ENCODE results near the gene MCTP1.

The MCTP1 gene

DNA sequence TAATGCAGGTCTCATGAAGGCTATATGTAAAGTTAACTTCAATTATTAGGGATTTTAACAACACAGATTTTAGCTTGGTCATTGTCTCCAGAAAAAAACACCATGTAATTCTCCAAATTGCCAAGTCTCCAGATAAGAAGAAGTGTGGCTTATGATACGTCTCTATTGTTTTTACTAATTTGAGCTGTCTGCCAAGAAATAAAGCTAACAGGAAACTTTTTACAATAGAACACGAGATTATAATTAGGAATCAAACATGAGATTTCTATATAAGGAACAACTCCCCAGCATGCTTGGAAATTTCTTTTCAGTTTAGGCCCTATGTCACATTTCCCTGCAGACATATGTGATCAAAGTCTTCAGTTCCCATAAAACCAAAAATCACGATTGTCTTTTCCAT is 142.7 kb downstream of the MCTP1 start:
- TF ChIP-seq GATA2 (IDR thresholded peaks at IDR 0.05; ENCODE audit: low read depth, low read length) (no peak), GATA3 (IDR thresholded peaks at IDR 0.05; ENCODE audit: low read depth, low read length) (no peak)

DNA sequence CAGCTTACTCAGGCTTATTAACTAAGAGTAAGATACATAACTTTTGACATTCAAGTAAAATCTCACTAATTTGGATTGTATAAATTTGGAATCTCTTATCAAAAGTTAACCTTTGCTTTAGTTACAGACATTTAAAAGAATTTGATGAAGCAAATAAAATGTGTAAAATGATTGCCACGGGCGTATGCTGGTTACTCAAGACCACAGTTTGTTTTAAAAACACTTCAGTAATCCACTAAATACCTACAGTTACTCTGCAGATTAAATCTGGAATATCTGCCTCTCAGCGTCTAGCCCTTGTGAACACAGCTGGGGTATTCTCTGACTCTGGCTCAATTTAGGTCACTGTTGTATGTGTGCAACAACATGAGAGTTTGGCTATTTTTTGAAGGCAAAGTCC is 143.8 kb downstream of the MCTP1 start:
- TF ChIP-seq GATA3 (IDR thresholded peaks at IDR 0.05; ENCODE audit: low read depth, low read length): no peak
- no peak for TF ChIP-seq GATA2 (IDR thresholded peaks at IDR 0.05; ENCODE audit: low read depth, low read length)

DNA sequence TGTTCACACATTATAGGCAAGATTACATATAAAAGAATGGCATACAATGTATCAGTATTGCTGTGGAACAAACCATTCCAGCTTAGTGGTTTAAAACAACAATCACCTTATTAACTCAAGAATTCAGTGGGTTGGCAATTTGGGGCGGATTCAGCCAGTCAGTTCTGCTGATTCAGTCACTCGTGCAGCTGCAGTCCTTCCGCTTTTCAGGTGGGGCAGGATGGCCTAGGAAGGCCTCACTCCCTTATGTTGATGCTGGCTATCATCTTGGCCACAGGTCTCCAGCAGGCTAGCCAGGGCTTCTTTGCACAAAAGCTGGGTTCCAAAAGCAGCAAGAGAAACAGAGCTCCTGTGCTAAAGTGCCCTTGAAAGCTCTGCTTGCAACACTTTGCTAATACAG is 150.6 kb downstream of the MCTP1 start:
- TF ChIP-seq GATA2 (IDR thresholded peaks at IDR 0.05; ENCODE audit: low read depth, low read length) (no peak), GATA3 (IDR thresholded peaks at IDR 0.05; ENCODE audit: low read depth, low read length) (no peak)

DNA sequence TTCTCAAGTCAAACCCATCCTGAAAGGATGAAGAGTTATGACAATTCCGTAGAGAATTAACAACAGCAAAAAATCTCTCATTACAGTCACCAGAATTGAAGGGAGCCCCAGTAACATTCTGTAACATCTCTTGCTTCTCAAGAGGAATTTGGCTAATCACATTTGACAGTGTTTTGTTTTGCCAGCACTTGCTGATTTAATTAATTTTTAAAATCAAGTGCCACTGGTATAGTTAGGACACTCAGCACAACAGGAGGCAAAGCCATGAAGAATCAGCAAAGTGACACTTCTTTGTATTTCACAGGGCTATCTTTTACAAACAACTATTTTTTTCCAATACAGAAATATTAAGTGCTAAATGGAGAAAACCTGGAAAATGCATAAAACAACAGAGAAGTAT is 152.8 kb downstream of the MCTP1 start:
- TF ChIP-seq GATA3 (IDR thresholded peaks at IDR 0.05; ENCODE audit: low read depth, low read length): no peak
- TF ChIP-seq GATA2 (IDR thresholded peaks at IDR 0.05; ENCODE audit: low read depth, low read length): no peak

DNA sequence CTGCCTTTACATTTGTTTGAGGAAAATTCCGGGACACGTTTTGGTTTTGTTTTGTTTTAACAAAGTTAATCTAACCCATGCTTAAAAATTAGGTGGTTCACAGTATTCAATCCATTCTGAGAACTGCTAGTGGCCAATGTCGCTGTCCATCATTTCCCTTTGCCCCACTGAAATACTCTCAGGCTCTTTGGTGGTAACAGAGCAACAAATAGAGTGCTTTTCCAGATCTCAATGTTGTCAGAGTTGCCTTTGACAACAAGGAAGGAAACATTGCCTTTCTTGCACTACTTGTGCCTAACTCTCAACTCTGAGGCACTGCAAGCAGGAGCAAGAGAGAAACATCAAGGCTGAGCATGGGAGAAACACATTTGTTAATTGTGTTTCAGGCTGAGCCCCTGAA is 154.0 kb downstream of the MCTP1 start:
- TF ChIP-seq GATA2 (IDR thresholded peaks at IDR 0.05; ENCODE audit: low read depth, low read length) (no peak), GATA3 (IDR thresholded peaks at IDR 0.05; ENCODE audit: low read depth, low read length) (no peak)

DNA sequence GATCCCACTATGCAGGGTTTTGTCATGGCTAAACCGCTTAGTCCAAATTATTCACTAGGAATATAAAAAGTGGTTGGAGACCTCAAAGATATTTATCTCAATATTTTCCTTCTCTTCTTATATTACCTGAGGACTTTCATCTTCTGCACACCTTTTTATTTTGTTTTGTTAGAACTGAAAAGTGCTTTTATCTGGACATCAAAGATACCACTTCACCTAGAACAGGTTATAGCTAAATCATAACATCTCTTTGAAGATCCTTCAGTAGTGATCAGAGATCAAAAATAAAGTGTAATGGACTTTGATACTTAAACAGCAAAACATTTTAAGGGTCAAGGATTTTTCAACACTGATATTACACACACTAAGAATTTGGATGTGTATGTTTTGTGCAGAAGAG is 160.2 kb downstream of the MCTP1 start:
- TF ChIP-seq GATA3 (IDR thresholded peaks at IDR 0.05; ENCODE audit: low read depth, low read length): no peak

DNA sequence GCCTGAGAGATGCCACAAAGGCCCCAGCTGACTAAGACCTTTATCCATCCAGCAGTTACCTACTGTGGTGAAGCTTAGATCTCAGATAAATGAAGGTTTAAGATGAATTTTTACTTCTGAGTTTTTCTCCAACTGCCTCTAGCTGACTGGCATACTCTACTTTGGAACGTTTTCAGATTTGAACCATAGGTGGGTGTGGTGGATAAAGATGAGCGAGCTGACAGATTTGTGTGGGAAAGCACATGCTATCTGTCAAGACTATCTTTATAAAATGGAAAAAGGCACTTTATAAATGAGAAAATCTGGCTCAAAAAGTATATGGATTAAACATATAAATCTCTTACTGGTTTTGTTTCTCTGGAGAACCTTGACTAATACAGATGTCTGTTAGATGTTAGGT is 160.8 kb downstream of the MCTP1 start:
- TF ChIP-seq GATA2 (IDR thresholded peaks at IDR 0.05; ENCODE audit: low read depth, low read length): no peak

DNA sequence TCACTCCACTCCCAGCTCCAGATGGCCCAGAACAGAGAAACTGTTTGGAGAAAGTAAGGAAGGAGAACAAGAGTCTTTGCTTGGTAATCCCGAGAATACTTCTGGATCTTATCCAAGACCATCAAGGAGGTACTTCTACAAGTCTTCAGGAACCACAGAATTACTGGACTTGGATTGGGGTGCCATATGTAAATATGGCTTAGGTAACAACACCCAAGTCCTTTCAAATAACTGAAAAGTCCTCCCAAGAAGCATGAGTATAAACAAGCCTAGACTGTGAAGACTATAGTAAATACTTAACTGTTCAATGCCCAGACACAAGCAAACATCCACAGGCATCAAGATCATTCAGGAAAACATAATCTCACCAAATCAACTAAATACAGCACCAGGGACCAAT is 170.0 kb downstream of the MCTP1 start:
- TF ChIP-seq GATA2 (IDR thresholded peaks at IDR 0.05; ENCODE audit: low read depth, low read length) (no peak), GATA3 (IDR thresholded peaks at IDR 0.05; ENCODE audit: low read depth, low read length) (no peak)

DNA sequence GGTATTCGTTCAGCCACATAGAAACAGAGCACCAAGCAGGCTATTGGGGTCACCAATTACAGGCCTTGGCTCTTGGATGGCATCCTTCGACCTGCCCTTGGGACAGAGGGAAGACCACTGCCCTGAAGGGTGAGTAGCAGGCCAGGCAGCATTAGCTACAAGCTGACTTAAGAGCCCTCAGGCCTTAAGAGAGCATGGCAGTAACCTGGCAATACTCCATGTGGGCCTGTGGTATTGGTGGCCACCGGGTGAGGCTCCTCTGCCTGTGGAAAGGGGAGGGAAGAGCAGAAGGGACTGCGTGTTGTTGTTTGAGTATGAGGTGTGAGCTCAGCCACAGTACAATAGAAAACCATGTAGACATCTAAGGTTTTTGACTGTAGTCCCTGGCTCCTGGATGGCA is 170.6 kb downstream of the MCTP1 start:
- TF ChIP-seq GATA3 (IDR thresholded peaks at IDR 0.05; ENCODE audit: low read depth, low read length) (no peak), GATA2 (IDR thresholded peaks at IDR 0.05; ENCODE audit: low read depth, low read length) (no peak)

DNA sequence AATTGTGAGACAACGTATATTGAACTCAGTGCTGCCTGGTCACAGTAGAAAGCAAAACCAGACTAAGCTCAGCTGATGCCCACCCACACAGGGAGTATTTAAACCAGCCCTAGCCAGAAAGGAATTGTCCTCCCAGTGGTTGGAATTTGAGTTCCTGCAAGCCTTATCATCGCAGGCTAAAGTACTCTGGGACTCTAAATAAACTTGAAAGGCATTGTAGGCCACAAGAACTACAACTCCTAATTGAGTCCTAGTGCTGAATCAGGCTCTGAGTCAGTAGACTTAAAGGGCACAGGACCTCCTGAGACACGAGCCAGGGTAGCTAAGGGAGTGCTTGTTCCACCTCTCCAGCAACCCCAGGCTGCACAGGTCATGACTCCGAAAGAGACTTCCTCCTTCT is 171.4 kb downstream of the MCTP1 start:
- TF ChIP-seq GATA3 (IDR thresholded peaks at IDR 0.05; ENCODE audit: low read depth, low read length): no peak
- TF ChIP-seq GATA2 (IDR thresholded peaks at IDR 0.05; ENCODE audit: low read depth, low read length): no peak

DNA sequence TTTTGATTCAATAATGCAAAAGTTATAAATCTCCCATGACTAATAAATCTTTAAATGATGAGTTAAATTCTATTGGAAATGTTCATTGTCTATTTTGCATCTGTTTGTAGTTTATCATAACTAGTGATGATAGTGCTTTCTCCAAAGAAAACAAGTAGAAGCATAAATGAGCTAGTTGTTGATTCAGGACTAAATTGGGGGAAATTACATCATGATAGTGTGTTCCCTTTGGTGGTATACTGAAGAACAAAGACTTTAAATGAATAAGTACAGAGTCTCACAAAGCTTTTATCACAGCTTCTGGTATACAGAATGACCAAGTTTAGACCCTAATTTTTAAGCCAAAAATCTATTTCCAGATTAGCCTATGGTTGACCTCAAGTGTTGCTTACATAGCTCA is 173.8 kb downstream of the MCTP1 start:
- TF ChIP-seq GATA2 (IDR thresholded peaks at IDR 0.05; ENCODE audit: low read depth, low read length) (no peak), GATA3 (IDR thresholded peaks at IDR 0.05; ENCODE audit: low read depth, low read length) (no peak)

DNA sequence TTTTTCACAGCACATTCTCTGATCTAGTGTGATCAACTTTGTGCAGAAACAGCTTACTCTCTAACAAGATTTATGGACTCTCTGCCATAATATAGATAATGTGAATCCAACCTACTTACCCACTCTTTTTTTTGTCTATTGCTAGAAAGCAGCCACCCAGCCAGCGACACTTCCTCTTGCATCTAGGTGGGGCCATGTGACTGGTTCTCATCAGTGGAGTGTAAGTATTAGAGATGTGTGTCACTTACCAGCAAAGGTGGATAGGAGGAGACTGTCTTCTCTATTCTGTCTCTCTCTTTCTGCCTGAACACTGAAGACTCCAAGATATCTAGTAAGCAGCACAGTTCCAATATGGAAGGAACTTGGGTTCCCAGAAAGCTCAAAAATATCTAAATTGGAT is 174.8 kb downstream of the MCTP1 start:
- no peak for TF ChIP-seq GATA3 (IDR thresholded peaks at IDR 0.05; ENCODE audit: low read depth, low read length)
- TF ChIP-seq GATA2 (IDR thresholded peaks at IDR 0.05; ENCODE audit: low read depth, low read length): no peak

DNA sequence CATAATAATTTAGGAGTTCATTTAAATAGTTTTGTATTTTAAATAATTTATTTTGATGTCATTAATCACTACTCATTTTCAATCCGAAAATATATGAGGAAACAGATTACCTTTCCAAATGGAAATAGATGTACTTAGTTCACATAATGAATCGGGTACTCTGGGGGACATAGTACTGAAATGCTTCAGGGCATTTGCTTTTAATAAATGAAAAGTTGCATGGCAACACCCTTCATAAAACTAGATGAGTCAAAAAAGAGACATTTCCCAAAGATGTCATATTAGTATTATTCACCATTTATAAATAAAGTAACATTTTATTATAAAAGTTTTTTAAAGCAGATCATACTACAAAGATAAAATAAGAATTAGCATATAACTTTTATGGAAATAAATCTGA is 177.8 kb downstream of the MCTP1 start:
- TF ChIP-seq GATA2 (IDR thresholded peaks at IDR 0.05; ENCODE audit: low read depth, low read length) (no peak), GATA3 (IDR thresholded peaks at IDR 0.05; ENCODE audit: low read depth, low read length) (no peak)

DNA sequence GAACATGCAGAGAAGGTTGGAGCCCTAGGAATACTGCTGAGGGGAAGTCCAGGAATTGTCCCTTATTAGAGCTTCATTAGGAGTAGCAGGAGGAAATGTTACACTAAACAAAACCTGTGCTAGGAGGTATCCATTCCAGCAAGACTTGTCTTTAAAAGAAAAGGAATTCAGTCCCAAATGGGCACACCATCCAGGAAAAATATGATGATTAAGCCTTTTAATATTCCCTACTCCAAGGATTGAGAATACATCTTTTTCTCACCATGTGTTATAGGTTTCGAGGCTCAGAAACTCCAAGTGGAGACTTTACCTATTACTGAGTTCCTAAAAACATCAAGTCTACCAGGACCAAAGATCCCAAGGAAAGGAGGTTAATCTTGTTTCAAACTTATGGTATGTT is 179.3 kb downstream of the MCTP1 start:
- TF ChIP-seq GATA3 (IDR thresholded peaks at IDR 0.05; ENCODE audit: low read depth, low read length) (no peak), GATA2 (IDR thresholded peaks at IDR 0.05; ENCODE audit: low read depth, low read length) (no peak)

DNA sequence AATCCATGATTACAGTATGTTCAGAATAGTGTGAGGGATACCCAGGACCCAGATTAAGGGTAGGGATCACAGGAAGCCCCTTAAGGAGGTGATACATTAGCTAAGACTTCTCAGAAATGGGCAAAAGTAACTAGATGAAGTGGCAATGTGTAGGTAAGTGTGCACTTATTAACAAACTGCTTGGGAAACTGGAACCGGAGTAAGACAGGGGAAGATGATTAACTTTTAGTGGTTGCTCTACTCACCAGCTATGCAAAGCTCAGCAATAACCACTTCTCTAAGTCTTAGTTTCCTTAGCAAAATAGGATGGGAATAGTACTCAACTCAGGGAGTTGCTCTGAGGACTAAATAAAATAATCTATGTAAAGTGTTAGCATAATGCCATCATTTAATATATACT is 182.2 kb downstream of the MCTP1 start:
- TF ChIP-seq GATA3 (IDR thresholded peaks at IDR 0.05; ENCODE audit: low read depth, low read length) (no peak), GATA2 (IDR thresholded peaks at IDR 0.05; ENCODE audit: low read depth, low read length) (no peak)

DNA sequence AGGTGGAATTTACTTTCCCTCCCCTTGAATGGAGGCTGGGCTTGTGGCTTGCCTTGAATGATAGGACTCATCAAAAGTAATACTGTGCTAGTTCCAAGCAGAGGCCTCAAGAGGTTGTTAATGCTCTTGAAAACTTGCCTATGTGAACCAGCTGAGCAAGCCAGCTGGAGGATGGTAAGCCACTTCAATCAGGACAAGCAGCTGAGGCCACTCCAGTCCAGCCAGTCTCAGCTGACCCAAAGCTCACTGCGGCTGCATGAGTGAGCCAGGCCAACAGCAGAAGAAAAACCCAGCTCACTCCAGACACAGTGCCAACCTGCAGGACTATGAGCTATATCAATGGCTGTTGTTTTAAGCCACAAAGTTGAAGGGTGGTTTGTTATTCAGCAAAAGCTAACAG is 182.8 kb downstream of the MCTP1 start:
- TF ChIP-seq GATA3 (IDR thresholded peaks at IDR 0.05; ENCODE audit: low read depth, low read length): no peak
- no peak for TF ChIP-seq GATA2 (IDR thresholded peaks at IDR 0.05; ENCODE audit: low read depth, low read length)

DNA sequence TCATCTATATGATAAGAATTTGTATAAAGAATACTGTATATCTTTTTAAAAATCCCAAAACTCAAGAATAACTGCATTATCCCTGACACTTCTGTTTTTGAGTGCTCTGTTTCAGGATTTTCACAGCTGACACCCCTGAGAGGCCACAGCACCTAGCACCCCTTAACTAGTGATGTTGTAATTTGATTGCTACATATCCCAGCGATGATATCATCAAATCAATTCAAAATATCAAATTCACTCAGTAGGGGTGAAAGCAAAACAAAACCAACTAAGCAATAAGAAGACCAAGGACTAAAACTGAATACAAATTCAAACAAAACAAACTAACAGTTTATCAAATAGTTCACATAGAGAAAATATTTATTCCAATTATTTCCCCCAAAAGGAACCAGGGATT is 184.3 kb downstream of the MCTP1 start:
- no peak for TF ChIP-seq GATA2 (IDR thresholded peaks at IDR 0.05; ENCODE audit: low read depth, low read length)
- no peak for TF ChIP-seq GATA3 (IDR thresholded peaks at IDR 0.05; ENCODE audit: low read depth, low read length)
